Body of pancreas (tissue), 4 donors: Measurements from ENCODE around the gene IGSF23.

Experiments
- CTCF ChIP-seq, 7 experiments: fragments of 450-650 bp in 4 of 7; fragments of 200-600 bp in 3 of 7; sonication (generic) in 3 of 7; IDR thresholded peaks; one replicate each; pipeline ENCODE4 v1.5.1; 2016 to 2019; ENCODE audit warnings: antibody characterized with exemption in 7 of 7
- POLR2A ChIP-seq, 3 donors: fragments of 450-650 bp; IDR thresholded peaks; one replicate each; pipeline ENCODE4 v1.6.1; 2016; ENCODE audit warnings: antibody characterized with exemption in 3 of 3, mild to moderate bottlenecking in 2 of 3

DNA sequence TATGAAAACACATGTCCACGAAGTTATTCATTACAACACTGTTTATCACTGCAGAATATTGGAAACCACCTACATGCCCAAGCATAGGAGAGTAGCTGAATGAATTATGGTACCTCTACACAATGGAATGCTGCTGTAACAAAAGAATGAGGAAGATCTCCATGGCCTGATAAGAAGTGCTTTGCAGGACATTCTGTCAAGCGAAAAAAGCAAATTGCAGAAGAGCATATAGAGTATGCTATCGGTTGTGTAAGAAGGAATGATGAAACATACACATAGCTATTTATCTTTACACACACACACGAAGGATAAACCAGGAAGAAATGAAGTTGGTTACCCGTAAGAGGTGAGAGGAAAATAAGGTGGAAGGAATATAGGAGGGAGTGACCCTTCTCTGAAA lies 46.4 kb upstream of the IGSF23 start:
- TF ChIP-seq CTCF (IDR thresholded peaks at IDR 0.05): no peak
- TF ChIP-seq POLR2A (IDR thresholded peaks at IDR 0.05): no peak
